Tibial nerve (tissue), 4 donors: ENCODE results near the gene FMN2.

ENCODE experiments used
- CTCF ChIP-seq, 5 experiments: fragments of 200-600 bp in 3 of 5; fragments of 450-650 bp in 2 of 5; sonication (generic) in 3 of 5; IDR thresholded peaks; one replicate each; pipeline ENCODE4 v1.5.1; 2016 to 2019; ENCODE audit warnings: antibody characterized with exemption in 5 of 5, mild to moderate bottlenecking in 3 of 5, moderate library complexity in 2 of 5
- EP300 ChIP-seq, 2 donors: sonication (generic); formaldehyde crosslinking; IDR thresholded peaks; one replicate each; pipeline ENCODE4 v1.6.1; 2017; ENCODE audit warnings: antibody characterized with exemption in 2 of 2, mild to moderate bottlenecking in 1 of 2
- POLR2A ChIP-seq, 2 donors: fragments of 450-650 bp; IDR thresholded peaks; one replicate each; pipeline ENCODE4 v1.6.1; 2017; ENCODE audit warnings: antibody characterized with exemption in 2 of 2, mild to moderate bottlenecking in 2 of 2, moderate library complexity in 2 of 2

- TF ChIP-seq CTCF (IDR thresholded peaks at IDR 0.05) (no peak), EP300 (IDR thresholded peaks at IDR 0.05) (no peak), POLR2A (IDR thresholded peaks at IDR 0.05) (no peak)
These were observed 5.3 kb downstream of the FMN2 start for GRCh38 chr1:240096974-240097373.
